Ascending aorta (tissue), 2 donors: ENCODE measurements around the gene PPM1L. TPM values are rescaled to one million over a fixed set of nuclear protein-coding genes. Genes with fewer than 3 reads are reported as not detected.

Source experiments
- DNase-seq, 2 donors: peaks; one replicate each; pipeline ENCODE4 v3.0.0-alpha.2; 2019; ENCODE audit warnings: low spot score in 2 of 2
- H3K27ac ChIP-seq, 2 donors: fragments of 200-600 bp; sonication (generic); one replicate each; pipeline ENCODE4 v1.5.1; 2016 to 2017; ENCODE audit warnings: mild to moderate bottlenecking in 1 of 2
- H3K27me3 ChIP-seq: fragments of 200-600 bp; sonication (generic); one replicate; pipeline ENCODE4 v1.5.1; 2017
- H3K36me3 ChIP-seq, 2 donors: fragments of 200-600 bp; sonication (generic); one replicate each; pipeline ENCODE4 v1.5.1; 2016
- H3K4me1 ChIP-seq, 2 donors: fragments of 200-600 bp; sonication (generic); one replicate each; pipeline ENCODE4 v1.5.1; 2016 to 2017; ENCODE audit warnings: mild to moderate bottlenecking in 1 of 2
- H3K4me3 ChIP-seq, 2 donors: fragments of 200-600 bp; sonication (generic); one replicate each; pipeline ENCODE4 v1.5.1; 2016 to 2017; ENCODE audit warnings: mild to moderate bottlenecking in 1 of 2
- H3K9me3 ChIP-seq, 2 donors: fragments of 200-600 bp; sonication (generic); one replicate each; pipeline ENCODE4 v1.5.1; 2016
- CTCF ChIP-seq, 3 experiments: fragments of 200-600 bp in 2 of 3; fragments of 450-650 bp in 1 of 3; sonication (generic) in 2 of 3; IDR thresholded peaks; one replicate each; pipeline ENCODE4 v1.5.1; 2016 to 2019; ENCODE audit warnings: antibody characterized with exemption in 3 of 3, mild to moderate bottlenecking in 1 of 3, moderate library complexity in 1 of 3
- intact Hi-C: fragments of 100-400 bp; cut with DNase I; formaldehyde crosslinking; loops from one replicate; pipeline ENCODE4 v1.15.1; 2023
- total RNA-seq: library from RNA; depleted of rRNA; stranded (reverse); fragments of >200 nt; gene quantifications from one replicate; pipeline ENCODE4 v1.1.0, GENCODE V29; 2016

Gene PPM1L
- total RNA-seq, 1 donor from 2014 or later = 20.3 TPM

GRCh38 chr3:160746976-160747375 lies 9.1 kb upstream of the PPM1L start:
- H3K9me3 ChIP-seq = no peaks in the 10 kb centered on the region
- H3K27ac ChIP-seq = no peak overlapping the region
- DNase-seq = no peak
- H3K4me3 ChIP-seq = no peak overlapping the region
- TF ChIP-seq CTCF (IDR thresholded peaks at IDR 0.05) = no peak
- no peaks in the 10 kb centered on the region for H3K36me3 ChIP-seq
- peaks cover 0 to 7% of the 10 kb centered on the region in 2 donors for H3K4me1 ChIP-seq
- H3K27me3 ChIP-seq = no peaks in the 10 kb centered on the region
- intact Hi-C loops = no loop called here

DNA sequence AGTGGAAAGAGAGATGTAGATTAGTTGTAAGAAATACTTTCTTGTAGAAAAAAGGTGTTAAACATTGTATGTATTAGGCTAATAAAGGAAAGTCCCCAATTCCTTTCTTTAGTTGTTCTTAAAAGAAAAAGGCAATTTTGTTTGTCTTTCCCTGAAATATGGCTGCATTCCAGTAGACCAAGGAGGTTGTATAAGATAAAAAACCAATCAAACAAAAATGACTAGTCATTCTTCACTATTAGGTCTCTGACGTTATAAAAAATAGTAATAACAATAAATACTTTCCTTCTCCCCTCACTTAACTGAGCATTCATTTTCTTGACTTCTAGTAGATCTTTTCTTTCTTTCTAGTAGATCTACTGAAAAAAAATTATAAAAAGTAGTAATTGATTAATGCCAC lies 8.6 kb upstream of the PPM1L start:
- no peak for TF ChIP-seq CTCF (IDR thresholded peaks at IDR 0.05)
- Histone ChIP-seq H3K36me3 (no peaks in the 10 kb centered on the region), H3K27me3 (no peaks in the 10 kb centered on the region), H3K4me3 (no peak overlapping the region), H3K27ac (no peak overlapping the region), H3K4me1 (peaks cover 0 to 7% of the 10 kb centered on the region in 2 donors), H3K9me3 (no peaks in the 10 kb centered on the region)
- intact Hi-C loops = no loop called here
- DNase-seq = no peak

GRCh38 chr3:160748231-160748630 lies 7.8 kb upstream of the PPM1L start:
- no peaks in the 10 kb centered on the region for H3K27me3 ChIP-seq

DNA sequence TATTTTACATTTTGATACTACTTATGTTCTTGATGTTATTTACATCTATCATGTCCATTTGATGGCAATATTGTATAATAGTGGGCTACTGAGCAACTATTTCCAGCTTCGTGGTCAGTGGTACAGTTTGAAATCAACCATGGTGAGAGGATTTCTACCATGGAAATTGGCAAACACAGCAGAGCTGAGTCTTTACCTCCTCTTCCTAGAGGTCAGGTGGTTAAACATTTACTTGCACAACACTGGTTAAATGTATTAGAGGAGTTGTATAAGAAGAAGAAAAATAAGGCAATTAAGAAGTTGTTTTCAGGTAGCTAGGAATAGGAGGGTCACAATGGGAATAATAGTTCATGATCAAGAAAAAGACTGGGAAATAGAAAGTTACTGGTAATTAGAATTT lies 7.2 kb upstream of the PPM1L start:
- Histone ChIP-seq H3K27me3 (no peaks in the 10 kb centered on the region), H3K9me3 (no peaks in the 10 kb centered on the region), H3K4me3 (no peak overlapping the region), H3K27ac (no peak overlapping the region), H3K4me1 (peaks cover 0 to 11% of the 10 kb centered on the region in 2 donors), H3K36me3 (no peaks in the 10 kb centered on the region)
- no peak for TF ChIP-seq CTCF (IDR thresholded peaks at IDR 0.05)
- no peak for DNase-seq
- intact Hi-C loops = no loop called here

More at GRCh38 chr3:160748231-160748630, 7.8 kb upstream of the PPM1L start:
- Histone ChIP-seq H3K9me3 (no peaks in the 10 kb centered on the region), H3K4me1 (peaks cover 0 to 7% of the 10 kb centered on the region in 2 donors), H3K4me3 (no peak overlapping the region), H3K27ac (no peak overlapping the region), H3K36me3 (no peaks in the 10 kb centered on the region)
- no peak for DNase-seq
- no peak for TF ChIP-seq CTCF (IDR thresholded peaks at IDR 0.05)
- intact Hi-C loops = no loop called here

GRCh38 chr3:160753953-160754352 lies 2.1 kb upstream of the PPM1L start:
- intact Hi-C loops = loop anchor here (2.0 kb wide), 2 partner anchors 47 to 57 kb away; no protein-coding TSS in a partner anchor
- peak overlapping the region; percentile 86 to 97 for H3K4me3 ChIP-seq
- H3K27ac ChIP-seq = peak overlapping the region; percentile 92 to 93
- TF ChIP-seq CTCF (IDR thresholded peaks at IDR 0.05) = no peak
- DNase-seq = no peak
- H3K9me3 ChIP-seq = no peaks in the 10 kb centered on the region
- H3K36me3 ChIP-seq = no peaks in the 10 kb centered on the region
- no peaks in the 10 kb centered on the region for H3K27me3 ChIP-seq
- peaks cover 4 to 11% of the 10 kb centered on the region in 2 donors for H3K4me1 ChIP-seq

DNA sequence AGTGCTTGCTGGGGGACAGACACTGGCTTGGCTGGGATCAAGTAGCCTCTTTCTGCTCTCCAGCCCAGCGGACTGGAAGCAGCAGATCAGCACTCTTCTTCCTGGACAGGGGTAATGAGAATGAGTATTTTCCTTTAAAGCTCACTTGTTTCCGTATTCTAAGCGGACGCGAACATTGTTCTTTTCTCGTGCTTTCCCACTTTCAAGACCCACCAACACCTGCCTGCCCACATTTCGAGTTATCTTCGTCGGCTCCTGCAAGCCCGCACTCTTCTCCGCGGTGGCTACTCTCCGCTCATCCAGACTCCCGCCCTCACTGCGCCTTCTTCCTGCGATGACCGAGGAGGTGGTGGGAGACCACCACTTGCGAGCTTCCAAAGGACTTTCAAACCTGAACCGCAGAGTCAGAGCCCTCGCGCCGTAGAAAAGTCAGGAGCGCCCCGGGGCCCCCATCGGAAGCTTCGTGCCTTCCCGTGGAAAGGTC lies 1.6 kb upstream of the PPM1L start:
- H3K27ac ChIP-seq = peak overlapping the region; percentile 92 to 93
- intact Hi-C loops = loop anchor here (2.0 kb wide), 2 partner anchors 46 to 56 kb away; no protein-coding TSS in a partner anchor
- no peaks in the 10 kb centered on the region for H3K27me3 ChIP-seq
- H3K36me3 ChIP-seq = no peaks in the 10 kb centered on the region
- no peaks in the 10 kb centered on the region for H3K9me3 ChIP-seq
- H3K4me3 ChIP-seq = peak overlapping the region; percentile 86 to 97
- DNase-seq = peak in 1 of 2 donors; percentile 66
- H3K4me1 ChIP-seq = peaks cover 4 to 11% of the 10 kb centered on the region in 2 donors
- no peak for TF ChIP-seq CTCF (IDR thresholded peaks at IDR 0.05)
